GM12875 (cell line): ENCODE measurements around the gene IBA57.
"Not testable (repeated sequence)": the region's sequence is repeated elsewhere in the genome, so short reads cannot be mapped to it uniquely, and the experiment has no call there.

Source experiments
- H3K4me3 ChIP-seq: one replicate; pipeline ENCODE4 v1.5.1; 2011; ENCODE audit warnings: low read depth, low read length, control low read depth
- TF ChIP-seq, protein P1 (sequence below): IDR thresholded peaks from 2 replicates; pipeline ENCODE4 v1.5.1; 2011; ENCODE audit warnings: low read depth, mild to moderate bottlenecking, control low read depth, inconsistent platforms, low read length, moderate library complexity, borderline replicate concordance; ENCODE audit not compliant: insufficient read depth

The IBA57 gene

DNA sequence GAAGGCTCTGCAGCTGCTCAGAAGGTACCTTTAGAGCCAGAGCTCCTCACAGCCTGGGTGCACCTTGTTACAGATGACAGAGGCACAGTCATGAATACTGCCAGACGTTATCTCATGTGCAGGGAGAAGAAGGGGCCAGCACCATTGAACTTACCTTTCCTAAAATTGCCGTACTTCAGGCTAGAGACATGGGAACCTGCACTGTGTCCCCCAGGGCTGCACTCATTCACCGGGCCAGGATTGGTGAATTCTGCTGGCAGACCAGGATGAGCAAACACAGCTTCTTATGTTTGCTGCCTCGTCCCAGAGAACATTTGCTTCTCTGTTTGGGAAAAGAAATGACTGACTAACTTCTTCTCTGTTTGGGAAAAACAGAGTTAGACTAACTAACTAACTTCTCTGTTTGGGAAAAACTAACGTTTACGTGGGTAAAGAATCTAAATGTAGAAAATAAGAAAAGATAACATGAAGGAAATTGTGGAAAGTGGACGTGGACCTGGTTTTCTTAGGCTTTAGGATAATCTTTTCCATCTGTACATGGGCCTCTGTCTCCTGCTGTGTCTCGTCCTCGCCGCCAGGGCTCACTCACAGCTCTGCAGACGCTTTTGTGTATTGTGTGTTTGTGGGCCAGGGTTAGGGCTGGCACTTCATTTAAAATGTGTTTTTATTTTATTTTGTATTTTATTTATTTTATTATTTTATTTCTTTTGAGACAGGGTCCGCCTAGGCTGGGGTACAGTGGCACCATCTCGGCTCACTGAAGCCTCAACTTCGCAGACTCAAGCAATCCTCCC is 52.1 kb downstream of the IBA57 start:
- TF ChIP-seq, protein P1, sequence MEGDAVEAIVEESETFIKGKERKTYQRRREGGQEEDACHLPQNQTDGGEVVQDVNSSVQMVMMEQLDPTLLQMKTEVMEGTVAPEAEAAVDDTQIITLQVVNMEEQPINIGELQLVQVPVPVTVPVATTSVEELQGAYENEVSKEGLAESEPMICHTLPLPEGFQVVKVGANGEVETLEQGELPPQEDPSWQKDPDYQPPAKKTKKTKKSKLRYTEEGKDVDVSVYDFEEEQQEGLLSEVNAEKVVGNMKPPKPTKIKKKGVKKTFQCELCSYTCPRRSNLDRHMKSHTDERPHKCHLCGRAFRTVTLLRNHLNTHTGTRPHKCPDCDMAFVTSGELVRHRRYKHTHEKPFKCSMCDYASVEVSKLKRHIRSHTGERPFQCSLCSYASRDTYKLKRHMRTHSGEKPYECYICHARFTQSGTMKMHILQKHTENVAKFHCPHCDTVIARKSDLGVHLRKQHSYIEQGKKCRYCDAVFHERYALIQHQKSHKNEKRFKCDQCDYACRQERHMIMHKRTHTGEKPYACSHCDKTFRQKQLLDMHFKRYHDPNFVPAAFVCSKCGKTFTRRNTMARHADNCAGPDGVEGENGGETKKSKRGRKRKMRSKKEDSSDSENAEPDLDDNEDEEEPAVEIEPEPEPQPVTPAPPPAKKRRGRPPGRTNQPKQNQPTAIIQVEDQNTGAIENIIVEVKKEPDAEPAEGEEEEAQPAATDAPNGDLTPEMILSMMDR: no peak
- no peak overlapping the region for H3K4me3 ChIP-seq

DNA sequence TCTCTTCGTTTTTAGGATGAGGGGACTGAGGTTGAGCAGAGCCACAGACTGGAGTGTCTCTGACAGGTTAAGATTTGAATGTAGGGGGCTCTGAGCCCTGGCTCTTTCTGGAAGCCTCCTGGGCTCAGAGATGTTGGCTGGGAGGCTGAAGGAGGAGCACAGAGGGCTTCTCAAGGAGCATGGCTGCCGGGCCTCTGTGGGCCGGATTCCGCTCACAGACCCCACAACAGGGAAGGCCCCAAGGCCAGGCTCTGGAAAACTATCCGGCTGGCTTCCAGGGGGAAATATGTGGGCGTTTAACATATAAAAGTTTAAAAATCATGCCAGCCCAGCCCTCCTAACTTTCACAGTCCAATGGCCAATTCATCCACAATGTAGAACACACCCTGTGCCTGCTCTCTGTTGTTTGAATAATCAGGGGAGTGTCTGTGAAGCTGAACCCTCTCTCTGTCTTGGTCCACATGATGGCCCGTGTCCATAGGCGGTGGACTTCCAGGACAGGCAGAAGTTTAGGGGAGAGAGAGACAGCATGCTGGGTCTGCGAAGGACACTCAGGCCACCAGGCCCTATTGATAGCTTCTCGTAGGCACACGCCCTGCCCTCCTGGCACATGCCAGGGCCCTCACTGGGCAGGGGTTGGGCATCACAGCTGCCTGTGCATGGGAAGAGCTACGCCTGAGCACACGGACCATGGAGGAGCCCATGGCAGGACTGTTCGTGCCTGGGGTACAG is 53.1 kb downstream of the IBA57 start:
- TF ChIP-seq, protein P1: no peak
- no peak overlapping the region for H3K4me3 ChIP-seq

DNA sequence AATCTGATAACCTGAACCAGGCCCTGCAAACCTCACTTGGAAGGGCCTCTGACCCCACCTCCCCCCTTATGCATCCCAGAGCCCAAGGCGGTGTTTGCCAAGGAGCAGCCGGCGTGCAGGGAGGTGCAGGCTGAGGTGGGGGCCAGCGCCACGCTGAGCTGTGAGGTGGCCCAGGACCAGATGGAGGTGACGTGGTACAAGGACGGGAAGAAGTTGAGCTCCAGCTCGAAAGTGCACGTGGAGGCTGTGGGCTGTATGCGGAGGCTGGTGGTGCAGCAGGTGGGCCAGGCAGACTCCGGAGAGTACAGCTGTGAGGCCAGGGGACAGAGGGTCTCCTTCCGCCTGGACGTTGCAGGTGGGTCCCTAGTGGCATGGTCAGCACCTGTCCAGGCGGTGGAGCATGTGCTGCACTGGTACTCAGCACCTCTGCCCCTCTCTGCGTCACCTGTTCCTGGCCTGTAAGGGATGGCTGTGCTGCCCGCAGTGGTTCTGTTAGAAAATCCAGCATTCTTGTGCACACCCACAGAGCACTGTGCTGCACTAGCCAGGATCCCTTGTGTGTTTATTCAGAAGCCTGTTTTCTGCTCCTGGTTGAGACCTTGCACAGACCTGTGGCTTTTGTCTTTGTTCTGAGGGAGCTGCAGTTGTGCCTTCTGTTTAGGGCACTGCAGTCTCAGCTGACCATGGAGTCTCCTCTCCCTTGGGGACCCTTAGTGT is 53.8 kb downstream of the IBA57 start:
- TF ChIP-seq, protein P1: no peak

DNA sequence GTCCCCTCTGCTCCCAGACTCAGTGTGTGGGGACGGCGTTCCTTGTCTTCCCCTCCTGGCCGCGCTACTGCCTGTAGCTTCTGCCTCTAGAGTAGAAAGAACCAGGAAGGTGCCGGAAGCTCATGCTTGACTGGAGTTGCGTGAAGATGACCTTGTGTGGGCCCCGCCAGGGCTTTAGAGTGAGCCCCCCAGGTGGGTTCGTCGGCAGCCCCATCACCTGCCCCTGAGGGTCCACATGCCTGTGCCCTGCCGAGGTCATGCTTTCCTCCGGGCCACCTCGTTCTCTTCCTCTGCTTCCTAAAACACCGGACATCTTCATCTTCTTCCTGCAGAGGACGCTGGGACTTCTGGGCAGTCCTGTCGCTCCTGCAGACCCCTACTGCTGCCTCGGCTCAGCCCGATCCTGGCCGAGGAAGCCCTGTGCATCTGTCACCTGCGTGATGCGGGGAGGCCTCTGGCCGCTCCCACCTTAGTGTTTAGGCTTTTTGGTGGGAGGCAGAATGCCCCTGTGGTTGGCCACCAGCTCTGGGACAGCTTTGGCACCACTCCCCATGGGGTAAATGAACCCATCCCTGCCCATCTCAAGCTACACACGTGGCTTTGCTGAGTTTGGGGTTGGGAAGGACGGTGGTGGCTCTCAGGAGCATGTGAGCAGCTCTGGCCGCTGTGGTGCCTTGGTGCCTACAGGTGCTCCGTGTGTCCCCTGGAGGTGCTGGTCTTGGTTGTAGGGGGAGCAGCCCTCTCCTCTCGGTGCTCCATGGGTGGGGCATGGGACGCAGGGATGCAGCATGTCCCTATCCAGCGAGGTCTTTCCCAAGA is 54.6 kb downstream of the IBA57 start:
- H3K4me3 ChIP-seq: no peak overlapping the region
- TF ChIP-seq, protein P1: no peak

More for the DNA sequence above, 53.8 kb downstream of the IBA57 start:
- H3K4me3 ChIP-seq: no peak overlapping the region

DNA sequence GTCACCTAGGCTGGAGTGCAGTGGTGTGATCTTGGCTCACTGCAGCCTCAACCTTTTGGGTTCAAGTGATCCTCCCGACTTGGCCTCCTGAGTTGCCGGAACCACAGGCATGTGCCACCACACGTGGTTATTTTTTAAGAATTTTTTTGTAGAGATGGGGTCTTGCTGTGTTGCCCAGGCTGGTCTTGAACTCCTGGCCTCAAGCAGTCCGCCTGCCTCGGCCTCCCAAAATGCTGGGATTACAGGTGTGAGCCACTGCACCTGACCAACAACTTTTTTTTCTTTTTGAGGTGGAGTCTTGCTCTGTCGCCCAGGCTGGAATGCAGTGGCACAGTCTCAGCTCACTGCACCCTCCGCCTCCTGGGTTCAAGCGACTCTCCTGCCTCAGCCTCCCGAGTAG is 55.5 kb downstream of the IBA57 start:
- H3K4me3 ChIP-seq: not testable (repeated sequence)

DNA sequence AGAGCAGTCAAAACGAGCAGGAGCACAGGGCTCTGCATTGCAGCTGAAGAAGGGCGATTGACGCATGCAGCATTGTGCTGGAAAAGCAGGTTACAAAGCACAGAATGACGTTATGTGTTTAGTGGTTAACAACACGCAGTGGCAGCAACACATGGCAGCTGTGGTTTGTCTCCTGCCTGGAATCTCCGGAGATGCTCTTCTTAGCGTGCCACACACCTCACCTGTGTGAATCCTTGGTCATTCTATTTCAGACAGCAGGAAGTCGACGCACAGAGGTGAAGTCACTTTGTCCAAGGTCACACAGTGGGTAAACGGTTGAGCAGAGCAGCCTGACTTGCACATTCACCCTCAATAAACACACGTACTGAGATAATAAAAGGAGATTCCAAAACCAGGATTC is 56.9 kb downstream of the IBA57 start:
- TF ChIP-seq, protein P1: no peak
- no peak overlapping the region for H3K4me3 ChIP-seq
